HEK293 (cell line): ENCODE results near the gene SCFD2.

ENCODE experiments used
- CTCF ChIP-seq: fragments of 450-650 bp; formaldehyde crosslinking; IDR thresholded peaks from 2 replicates; pipeline ENCODE4 v1.5.1; 2016; ENCODE audit warnings: missing biosample characterization, missing genetic modification characterization
- KLF1 ChIP-seq: fragments of 450-650 bp; formaldehyde crosslinking; IDR thresholded peaks from 2 replicates; pipeline ENCODE4 v1.5.1; 2016; ENCODE audit warnings: missing biosample characterization, missing genetic modification characterization
- WT1 ChIP-seq: fragments of 450-650 bp; formaldehyde crosslinking; IDR thresholded peaks from 2 replicates; pipeline ENCODE4 v1.5.1; 2016; ENCODE audit warnings: missing biosample characterization, missing genetic modification characterization
- YY1 ChIP-seq: fragments of 450-650 bp; formaldehyde crosslinking; IDR thresholded peaks from 2 replicates; pipeline ENCODE4 v1.5.1; 2018; ENCODE audit warnings: missing biosample characterization, missing genetic modification characterization
- ZBTB20 ChIP-seq: fragments of 450-650 bp; formaldehyde crosslinking; IDR thresholded peaks from 2 replicates; pipeline ENCODE4 v1.5.1; 2016; ENCODE audit warnings: missing biosample characterization, missing genetic modification characterization
- ZBTB7A ChIP-seq: fragments of 450-650 bp; formaldehyde crosslinking; IDR thresholded peaks from 2 replicates; pipeline ENCODE4 v1.5.1; 2016; ENCODE audit warnings: low read depth, missing biosample characterization, missing genetic modification characterization
- ZNF211 ChIP-seq: fragments of 450-650 bp; formaldehyde crosslinking; IDR thresholded peaks from 2 replicates; pipeline ENCODE4 v1.5.1; 2016; ENCODE audit warnings: low read depth, missing biosample characterization, missing genetic modification characterization
- ZNF280D ChIP-seq: fragments of 450-650 bp; formaldehyde crosslinking; IDR thresholded peaks from 2 replicates; pipeline ENCODE4 v1.5.1; 2016; ENCODE audit warnings: missing biosample characterization, missing genetic modification characterization
- ZNF350 ChIP-seq: fragments of 450-650 bp; formaldehyde crosslinking; IDR thresholded peaks from 2 replicates; pipeline ENCODE4 v1.5.0; 2017; ENCODE audit warnings: missing biosample characterization, mild to moderate bottlenecking, missing genetic modification characterization
- ZNF423 ChIP-seq: fragments of 450-650 bp; formaldehyde crosslinking; IDR thresholded peaks from 2 replicates; pipeline ENCODE4 v1.5.1; 2016; ENCODE audit warnings: missing biosample characterization, missing genetic modification characterization
- ZNF692 ChIP-seq: fragments of 450-650 bp; formaldehyde crosslinking; IDR thresholded peaks from 2 replicates; pipeline ENCODE4 v1.5.1; 2016; ENCODE audit warnings: missing biosample characterization, missing genetic modification characterization
- ZSCAN16 ChIP-seq: fragments of 450-650 bp; formaldehyde crosslinking; IDR thresholded peaks from 2 replicates; pipeline ENCODE4 v1.5.1; 2016; ENCODE audit warnings: missing biosample characterization, missing genetic modification characterization
- ZSCAN30 ChIP-seq: fragments of 450-650 bp; IDR thresholded peaks from 2 replicates; pipeline ENCODE4 v1.5.1; 2018; ENCODE audit warnings: missing biosample characterization, mild to moderate bottlenecking, missing genetic modification characterization, moderate library complexity

- TF ChIP-seq ZBTB20 (tag by site-specific recombination) (no peak), CTCF (tag by site-specific recombination) (no peak), KLF1 (tag by site-specific recombination) (no peak), ZNF423 (tag by site-specific recombination) (no peak), ZNF211 (tag by site-specific recombination) (no peak), ZSCAN16 (no peak), YY1 (tag by site-specific recombination) (no peak), ZNF280D (tag by site-specific recombination) (no peak), ZBTB7A (tag by site-specific recombination) (no peak), ZNF692 (tag by site-specific recombination) (no peak), WT1 (tag by site-specific recombination) (no peak), ZNF350 (no peak), ZSCAN30 (tag by site-specific recombination) (no peak)
These were observed 353.1 kb downstream of the SCFD2 start for GRCh38 chr4:53012738-53013137.
